Pulmonary artery endothelial cell (primary cell): Measurements from ENCODE around the gene REXO5. TPM values are rescaled to one million over a fixed set of nuclear protein-coding genes. Genes with fewer than 3 reads are reported as not detected.

Experiments
- DNase-seq: peaks from one replicate; pipeline ENCODE4 v3.0.0-alpha.2; 2011; ENCODE audit warnings: low read depth, low spot score
- total RNA-seq: library from RNA; depleted of rRNA; stranded (reverse); fragments of >200 nt; gene quantifications from 2 replicates; pipeline ENCODE4 v1.2.3, GENCODE V29; 2014

REXO5 gene
- total RNA-seq, 1 donor from 2014 or later = 6.9 TPM

DNA sequence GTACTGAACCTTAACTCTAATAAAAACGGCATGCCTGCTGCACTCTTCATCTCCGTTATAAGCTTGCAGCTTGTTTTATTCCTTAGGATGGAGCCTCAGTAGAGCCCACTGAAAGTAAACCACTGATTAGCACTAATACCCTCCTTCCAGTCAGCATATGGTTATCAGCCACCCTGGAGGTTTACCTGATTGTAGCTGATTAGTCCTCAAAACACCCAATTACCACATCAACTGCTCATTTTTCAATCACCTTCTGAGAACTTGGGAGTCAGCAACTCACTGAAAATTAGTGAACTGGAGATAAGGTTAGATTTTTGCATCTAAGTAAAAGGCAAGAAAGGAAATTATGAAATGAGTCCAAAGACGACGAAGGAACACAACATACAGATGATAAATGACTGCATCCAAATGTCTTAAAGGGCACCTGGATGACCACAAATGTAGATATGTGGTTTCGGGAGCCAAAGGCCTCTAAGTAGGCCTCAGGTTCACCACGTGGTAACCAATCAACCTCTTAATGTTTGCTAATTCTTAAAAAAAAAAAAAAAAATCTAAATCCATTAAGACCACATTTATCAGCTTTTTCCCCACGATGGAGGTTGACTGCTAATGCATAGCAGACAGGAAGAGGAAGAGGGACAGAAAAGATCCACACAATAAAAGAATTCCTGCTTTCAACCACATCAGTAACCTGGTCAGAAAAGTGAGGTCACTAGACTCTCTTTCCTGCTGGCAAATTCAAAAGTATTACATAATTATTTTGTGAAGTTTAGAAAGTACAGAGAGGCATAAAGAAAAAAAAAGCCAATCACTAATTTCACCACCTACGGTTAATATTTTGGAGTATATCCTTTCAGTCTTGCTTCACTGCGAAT is 65.9 kb downstream of the REXO5 start:
- no peak for DNase-seq

DNA sequence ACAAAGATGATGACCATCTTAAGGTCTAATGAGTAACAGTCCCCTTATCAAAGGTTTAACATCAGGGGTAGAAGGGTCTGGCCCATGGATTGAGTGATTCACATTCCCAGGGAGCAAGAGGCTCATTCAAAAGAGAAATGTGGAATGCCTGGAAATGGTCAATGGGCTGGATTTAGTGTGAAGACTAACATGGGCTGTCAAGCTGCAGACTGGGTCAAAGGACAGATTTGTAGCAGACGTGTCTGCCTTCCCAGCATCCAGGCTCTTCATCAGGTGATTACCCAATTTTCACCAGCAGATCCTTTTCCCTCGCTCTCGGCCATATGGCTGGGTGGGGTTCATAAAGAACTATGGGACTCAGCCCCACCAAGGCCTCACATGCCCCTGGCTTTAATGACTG is 67.0 kb downstream of the REXO5 start:
- no peak for DNase-seq

DNA sequence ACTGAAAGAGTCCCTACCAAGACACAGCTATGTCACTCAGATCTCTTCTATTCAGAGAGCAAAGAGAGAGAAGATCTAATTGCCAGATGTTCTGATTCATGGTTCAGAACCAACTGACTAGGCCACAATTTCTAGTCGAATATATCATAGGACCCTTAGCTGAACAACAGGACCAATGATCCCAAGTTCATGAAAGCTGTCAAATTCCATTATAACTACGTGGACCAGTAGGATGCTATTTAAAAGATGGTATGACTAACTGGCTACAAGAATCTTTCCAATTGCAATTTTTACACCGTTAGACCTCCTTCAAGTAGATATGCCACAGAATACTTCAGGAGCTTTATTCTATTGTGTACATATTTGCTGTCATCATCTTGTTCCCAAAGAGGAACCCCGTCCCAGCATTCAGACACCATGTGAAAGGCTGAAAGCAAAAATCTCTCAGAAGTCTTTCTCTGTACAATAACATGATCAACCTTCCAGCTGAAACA is 67.8 kb downstream of the REXO5 start:
- no peak for DNase-seq

DNA sequence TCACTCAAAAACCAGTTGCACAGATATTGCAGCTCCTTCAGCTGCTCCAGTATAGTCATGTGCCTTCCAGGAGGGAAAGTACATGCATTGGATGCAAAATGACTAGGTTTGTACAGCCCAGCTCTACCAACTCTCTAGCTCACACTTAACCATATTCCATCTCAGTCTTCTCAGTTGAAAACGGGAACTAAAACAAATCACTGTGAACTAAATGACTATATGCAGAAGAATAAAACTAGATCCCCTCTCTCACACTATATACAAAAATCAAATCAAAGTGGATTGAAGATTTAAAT is 69.0 kb downstream of the REXO5 start:
- DNase-seq = no peak

DNA sequence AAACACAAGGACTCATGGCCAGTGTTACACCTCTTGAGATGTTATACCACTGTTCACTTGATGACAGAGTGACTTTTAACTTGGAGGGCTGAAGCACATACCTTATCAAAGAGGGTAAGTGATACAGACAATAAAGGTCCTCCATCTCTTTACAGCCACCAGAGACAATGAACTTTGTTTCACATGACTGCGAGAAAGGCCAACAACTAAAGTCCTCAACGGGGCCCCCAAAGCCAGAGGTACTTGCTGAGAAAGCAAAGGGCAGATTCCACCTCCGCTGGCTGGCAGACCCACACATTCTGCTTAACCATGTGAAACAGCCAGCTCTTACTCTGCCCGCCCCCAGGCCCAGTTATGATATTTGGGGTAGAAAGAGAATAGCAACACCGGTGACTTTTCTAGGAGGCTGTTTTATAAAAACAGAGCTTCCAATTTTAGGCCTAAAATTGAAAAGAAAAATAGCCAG is 72.4 kb downstream of the REXO5 start:
- no peak for DNase-seq

DNA sequence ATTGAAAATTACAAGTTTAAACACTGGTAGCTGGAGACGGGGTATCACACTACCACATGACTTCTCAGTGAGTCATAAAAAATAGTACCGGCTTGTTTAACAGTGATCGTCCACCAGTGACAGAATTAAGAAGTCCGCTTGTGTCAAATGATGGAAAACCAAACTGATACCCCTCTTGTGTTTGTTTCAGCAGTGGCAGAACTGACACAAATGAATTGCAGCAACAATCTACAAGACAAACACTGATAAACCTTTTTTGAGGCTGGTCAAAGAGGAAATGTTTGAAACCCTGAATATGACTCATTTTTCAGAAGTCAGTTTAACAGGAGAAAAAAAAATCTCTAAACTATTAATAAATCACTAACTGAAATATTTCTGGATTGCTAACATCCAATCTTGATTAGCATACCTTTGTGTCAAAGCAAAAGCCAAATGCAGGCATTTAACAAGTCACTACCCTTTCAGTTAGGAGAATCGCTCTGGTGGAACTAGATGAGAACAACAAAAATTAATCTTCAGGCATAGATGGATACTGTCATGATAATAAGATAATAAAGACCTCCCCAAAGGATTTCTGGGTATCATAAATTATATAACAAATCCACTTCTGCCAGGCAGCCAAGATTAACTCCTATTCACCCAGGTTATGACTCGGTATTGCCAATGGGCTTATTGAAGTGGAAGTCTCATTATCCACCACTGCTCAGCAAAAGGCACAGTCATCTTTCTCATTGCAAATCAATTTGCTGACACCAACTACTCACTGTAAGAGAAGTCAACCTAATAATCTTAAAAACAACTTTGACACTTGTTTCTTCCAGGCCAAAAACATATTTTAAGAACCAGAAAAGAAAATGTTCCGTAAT is 73.1 kb downstream of the REXO5 start:
- no peak for DNase-seq

DNA sequence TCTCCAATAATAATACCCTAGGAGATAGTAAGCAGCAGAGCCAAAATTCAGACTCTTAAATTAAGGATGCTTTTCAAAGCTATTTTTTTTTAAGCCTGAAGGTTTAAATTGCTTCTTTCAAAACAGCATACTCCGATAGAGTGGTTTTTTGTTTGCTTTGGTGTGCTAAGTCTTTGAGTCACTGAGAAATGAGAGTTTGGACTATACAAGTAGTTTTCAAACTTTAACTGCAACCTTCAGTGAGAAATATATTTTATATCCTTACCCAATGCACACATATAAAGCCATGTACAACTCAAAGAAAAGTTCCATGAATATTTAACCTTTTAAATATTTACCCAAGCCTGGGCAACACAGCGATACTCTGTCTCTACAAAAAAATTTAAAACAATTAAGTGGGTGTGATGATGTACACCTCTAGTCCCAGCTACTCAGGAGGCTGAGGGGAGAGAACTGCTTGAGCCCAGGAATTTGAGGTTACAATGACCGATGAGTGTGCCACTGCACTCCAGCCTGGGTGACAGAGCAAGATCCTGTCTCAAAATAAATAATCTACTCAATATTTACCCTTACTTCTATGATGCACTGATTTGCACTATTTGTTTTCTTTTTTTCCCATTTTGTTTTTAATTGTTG is 74.7 kb downstream of the REXO5 start:
- DNase-seq = no peak

DNA sequence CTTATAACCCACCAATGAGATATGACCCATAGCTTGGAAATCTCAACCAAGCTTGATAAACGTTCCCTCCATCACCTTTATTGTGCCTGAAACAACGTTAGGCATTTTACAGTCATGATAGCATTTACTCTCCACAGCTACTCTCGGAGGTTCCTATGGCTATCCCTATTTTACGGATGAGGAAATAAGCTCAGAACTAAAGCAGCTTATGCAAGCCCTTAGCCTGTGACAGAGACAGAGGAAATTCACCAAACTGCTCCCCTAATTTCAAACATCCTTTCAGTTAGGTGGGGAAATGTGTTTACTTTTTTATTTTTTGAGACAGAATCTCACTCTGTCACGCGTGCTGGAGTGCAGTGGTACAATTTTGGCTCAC is 75.2 kb downstream of the REXO5 start:
- no peak for DNase-seq

DNA sequence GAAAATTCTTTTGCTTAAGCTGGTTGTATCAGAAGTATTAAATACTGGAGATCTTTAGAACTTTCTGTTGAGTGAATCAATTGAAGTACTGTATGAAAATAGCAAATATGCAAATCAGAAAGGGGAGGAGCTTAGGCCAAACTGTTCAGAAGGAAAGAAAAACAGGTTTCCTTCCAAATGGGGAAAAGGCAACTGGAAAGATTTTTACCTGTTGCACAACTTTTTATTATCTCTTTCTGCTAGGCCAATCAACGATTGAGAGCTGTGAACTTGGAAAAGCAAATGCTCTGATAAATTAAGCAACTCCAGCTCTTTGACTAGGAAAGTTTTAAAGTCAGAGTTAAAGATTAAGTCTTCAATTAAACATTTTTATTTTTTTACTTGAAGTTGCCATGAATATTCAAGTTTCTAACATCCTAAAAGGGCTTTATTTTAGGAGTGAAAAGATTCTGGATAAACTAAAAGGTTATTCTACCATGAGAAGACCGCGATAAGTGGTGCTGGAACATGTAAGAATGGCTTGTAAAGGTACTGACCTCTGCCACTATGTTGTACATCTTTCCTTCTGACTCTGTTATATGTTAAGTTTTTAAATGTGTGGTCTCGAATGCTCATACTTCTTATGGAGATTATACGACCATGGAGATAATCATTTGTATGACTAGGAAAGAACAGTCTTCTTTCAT is 77.4 kb downstream of the REXO5 start:
- no peak for DNase-seq

DNA sequence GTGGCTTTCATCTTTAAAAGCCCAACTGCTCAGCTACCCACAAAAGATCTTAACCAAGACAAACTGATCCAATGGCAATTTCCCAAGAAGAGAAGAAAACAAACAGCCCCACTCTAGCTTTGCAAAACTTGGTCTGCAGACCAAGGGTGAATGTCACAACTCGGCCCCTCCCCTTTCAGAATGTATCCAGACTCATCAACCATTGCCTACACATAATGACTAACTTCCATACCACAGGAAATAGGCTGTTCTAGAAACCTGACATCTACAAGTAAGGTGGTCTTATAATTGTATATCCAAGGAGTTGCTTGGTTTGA is 77.9 kb downstream of the REXO5 start:
- DNase-seq = no peak

DNA sequence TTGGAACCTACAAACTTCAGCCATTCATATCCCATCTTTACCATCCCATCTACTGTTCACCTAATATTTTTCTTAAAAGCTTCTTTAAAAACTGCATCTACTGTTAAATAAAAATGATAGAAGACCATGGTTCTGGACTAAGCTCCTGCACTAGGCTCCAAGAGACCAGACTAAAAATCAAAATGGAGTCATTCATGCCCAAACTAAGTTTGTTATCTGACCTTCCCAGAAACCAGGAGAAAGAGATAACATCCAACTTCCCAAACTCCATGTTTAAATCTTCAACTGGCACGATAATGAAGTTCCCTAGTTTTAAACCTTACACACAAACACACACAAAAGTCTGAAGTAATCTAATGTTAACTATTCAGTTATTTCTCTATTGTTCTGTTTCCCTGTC is 80.0 kb downstream of the REXO5 start:
- no peak for DNase-seq

DNA sequence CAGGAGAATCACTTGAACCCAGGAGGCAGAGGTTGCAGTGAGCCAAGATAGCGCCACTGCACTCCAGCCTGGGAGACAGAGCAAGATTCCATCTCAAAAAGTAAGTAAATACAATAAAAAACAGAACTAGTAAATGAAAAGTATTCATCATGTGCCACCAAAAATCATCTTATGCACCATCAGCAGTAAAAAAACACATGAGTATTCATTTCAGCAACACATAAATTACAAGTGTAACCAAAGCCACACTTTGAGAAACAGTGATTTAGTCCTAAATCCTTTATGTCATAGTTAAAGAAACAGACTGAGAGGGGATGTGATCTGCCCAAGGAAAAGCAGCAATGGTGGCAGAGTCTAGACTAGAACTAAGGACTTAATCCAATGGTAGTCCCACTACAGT is 80.9 kb downstream of the REXO5 start:
- DNase-seq = no peak

DNA sequence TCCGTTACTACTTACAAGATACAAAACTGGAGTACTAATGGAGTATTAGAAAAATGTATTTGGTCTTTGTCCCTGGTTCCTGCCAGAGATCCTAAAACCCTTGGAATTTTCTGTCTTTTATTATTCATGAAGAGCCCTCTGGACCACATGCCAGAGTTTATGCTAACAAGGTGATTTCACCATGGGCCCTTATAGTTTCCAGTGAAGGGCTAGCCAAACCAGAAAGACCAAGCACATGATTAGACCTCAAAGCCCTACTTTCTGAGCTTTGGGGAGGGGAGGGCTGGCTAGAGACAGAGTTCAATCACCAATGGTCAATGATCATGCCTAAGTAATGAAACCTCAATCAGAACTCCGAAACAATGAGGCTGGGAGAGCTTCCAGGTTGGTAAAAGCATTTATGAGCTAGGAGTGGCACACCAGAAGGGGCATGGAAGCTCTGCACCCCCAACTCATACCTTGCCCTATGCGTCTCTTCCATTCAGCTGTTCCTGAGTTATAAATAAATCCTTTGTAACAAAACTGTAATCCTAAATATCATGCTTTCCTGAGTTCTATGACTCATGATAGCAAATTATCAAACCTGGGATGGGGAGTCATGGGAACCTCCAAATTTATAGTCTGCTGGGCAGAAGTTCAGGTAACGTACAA is 83.4 kb downstream of the REXO5 start:
- no peak for DNase-seq

DNA sequence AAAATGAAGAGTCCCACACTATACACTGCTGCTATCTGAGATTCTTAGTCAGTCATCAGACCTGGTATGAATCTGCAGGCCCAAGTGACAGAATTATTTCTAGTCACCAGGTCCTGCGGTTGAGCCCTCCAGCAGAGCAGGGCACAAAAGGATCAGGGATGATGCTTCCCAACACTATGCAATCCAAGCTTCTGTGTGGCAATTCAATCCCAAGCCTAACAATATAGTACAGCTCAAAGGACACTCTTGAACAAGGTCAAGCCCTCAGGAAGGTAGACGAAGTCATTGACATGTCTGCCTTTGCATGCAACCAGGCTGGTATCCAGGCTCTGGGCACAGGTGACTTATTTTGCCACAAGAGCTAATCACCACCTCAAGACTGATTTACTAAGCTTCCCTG is 88.1 kb downstream of the REXO5 start:
- DNase-seq = no peak

DNA sequence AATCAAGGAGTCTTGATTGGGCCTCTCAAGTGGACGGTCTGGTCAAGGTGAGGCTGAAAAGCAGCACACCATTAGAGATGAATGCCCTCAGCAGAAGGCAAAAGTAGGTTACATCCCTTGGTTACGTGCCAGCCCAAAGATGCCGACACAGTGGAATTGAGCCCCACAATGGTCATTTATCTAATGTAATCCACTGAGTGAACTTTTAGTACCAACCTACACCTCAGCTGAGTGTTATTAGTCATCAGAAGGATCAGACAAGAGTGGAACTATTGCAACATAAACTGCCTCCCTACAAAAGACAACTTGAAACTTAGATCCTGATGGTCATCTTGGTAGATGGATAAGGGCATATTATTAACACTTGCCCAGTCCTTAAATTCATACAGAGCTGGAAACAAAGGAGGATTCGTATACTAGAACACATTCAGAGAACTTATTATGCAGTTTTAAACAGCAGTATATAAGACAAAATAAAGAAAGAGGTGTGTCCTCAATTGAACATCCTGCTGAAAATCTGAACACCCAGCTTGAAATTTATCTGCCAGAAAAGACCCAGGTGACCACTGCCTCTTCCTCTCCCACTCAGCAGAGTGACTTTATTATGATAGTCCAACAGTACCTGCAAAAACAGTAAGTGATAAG is 91.0 kb downstream of the REXO5 start:
- DNase-seq = no peak

DNA sequence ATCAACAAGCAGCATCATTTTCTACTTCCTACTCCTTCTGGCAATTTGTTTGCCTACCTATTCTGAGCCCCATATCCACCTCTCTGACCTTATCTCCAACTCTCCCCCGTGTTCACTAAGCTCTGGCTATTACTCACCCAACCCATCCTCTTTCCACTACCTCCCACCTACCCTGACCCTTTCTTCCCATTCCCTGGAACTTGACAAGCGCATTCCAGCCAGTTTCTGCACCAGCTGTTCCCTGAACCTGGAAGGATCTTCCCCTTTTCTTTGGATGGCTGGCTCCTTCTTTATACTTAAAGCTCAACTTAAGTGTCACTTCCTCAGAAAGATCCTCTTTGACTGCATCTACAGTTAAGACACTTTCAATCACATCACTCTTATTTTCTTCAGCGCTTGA is 91.6 kb downstream of the REXO5 start:
- DNase-seq = no peak

DNA sequence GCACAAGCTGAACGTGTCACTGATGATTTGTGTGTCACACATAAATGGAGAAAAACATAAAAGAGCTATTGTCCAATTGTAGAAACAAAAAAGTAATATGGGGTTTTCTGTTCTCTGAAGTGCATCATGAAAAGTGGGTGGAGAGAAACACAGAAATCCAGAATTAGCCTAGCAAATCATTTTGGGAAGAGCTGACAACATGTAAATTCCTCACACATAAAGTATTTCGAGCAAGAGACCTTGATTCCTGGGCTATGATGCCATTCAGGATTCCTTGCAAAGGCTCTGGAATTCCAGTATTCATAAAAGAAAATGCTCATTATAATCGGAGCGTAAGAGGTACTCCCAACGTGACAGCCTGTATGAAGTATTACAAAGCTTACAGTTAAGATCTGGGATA is 92.7 kb downstream of the REXO5 start:
- DNase-seq = no peak
